H1 (cell line): Measurements from ENCODE around the gene GOLGA7B. TPM values are rescaled to one million over a fixed set of nuclear protein-coding genes. Genes with fewer than 3 reads are reported as not detected.

Experiments
- CTCF ChIA-PET: fragments of 300-600 bp; sonication (Branson Sonifier 250); formaldehyde crosslinking; loops from one replicate; lab custom pipeline; 2021; ENCODE audit not compliant: partially characterized antibody; lab: Charles Lee
- POLR2A ChIA-PET: fragments of 300-600 bp; sonication (Branson Sonifier 250); formaldehyde crosslinking; loops from one replicate; lab custom pipeline; 2021; ENCODE audit warnings: inconsistent platforms; ENCODE audit not compliant: partially characterized antibody; lab: Charles Lee
- DNase-seq, 2 experiments: peaks; one replicate each; pipeline versions ENCODE4 v3.0.0 to v3.0.0-alpha.2; 2010 to 2022; ENCODE audit warnings: low spot score in 2 of 2, low read depth in 1 of 2, mixed read lengths in 1 of 2
- FAIRE-seq: peaks from 2 replicates; lab custom pipeline; 2011; peaks lifted over from hg19 to GRCh38; lab: Jason Lieb, UNC
- H2AFZ ChIP-seq: 2 replicates; pipeline ENCODE4 v1.8.1; 2012; ENCODE audit warnings: low read length, inconsistent platforms
- H2AK5ac ChIP-seq: 2 replicates; pipeline ENCODE4 v1.6.1; 2013; ENCODE audit warnings: low read depth, low read length
- H2BK120ac ChIP-seq: replicated peaks from 2 replicates; pipeline ENCODE3; 2013; ENCODE audit warnings: low read depth, low read length, inconsistent platforms
- H2BK12ac ChIP-seq: 2 replicates; pipeline ENCODE4 v1.6.1; 2013; ENCODE audit warnings: low read depth, low read length
- H2BK15ac ChIP-seq: 2 replicates; pipeline ENCODE4 v1.6.1; 2013; ENCODE audit warnings: low read length
- H2BK20ac ChIP-seq: 2 replicates; pipeline ENCODE4 v1.6.1; 2013; ENCODE audit warnings: low read length
- H2BK5ac ChIP-seq: 2 replicates; pipeline ENCODE4 v1.6.1; 2013; ENCODE audit warnings: low read depth, low read length
- H3K14ac ChIP-seq: 2 replicates; pipeline ENCODE4 v1.6.1; 2013; ENCODE audit warnings: inconsistent platforms; ENCODE audit not compliant: insufficient read length
- H3K18ac ChIP-seq: 2 replicates; pipeline ENCODE4 v1.6.1; 2013; ENCODE audit warnings: low read length; ENCODE audit errors: extremely low read depth
- H3K23ac ChIP-seq: 2 replicates; pipeline ENCODE4 v1.6.1; 2013; ENCODE audit warnings: inconsistent platforms; ENCODE audit not compliant: insufficient read length
- H3K23me2 ChIP-seq: 2 replicates; pipeline ENCODE4 v1.6.1; 2013; ENCODE audit warnings: low read depth, low read length
- H3K27ac ChIP-seq: 2 replicates; pipeline ENCODE4 v1.6.1; 2011; ENCODE audit warnings: low read depth, low read length, inconsistent platforms
- H3K27me3 ChIP-seq, 4 experiments: replicated peaks in 1 of 4; 1 replicate in 1 of 4; 2 replicates in 3 of 4; pipeline versions ENCODE4 v1.6.1 to v1.8.1; 2011 to 2013; ENCODE audit warnings: low read length in 3 of 4, mild to moderate bottlenecking in 3 of 4, inconsistent platforms in 2 of 4, mixed read lengths in 2 of 4, moderate library complexity in 1 of 4; ENCODE audit not compliant: control insufficient read depth in 3 of 4, insufficient read depth in 3 of 4; ENCODE audit errors: extremely low read depth in 1 of 4
- H3K36me3 ChIP-seq, 4 experiments: 2 replicates each; pipeline versions ENCODE4 v1.6.1 to v1.8.1; 2011 to 2013; ENCODE audit warnings: mild to moderate bottlenecking in 4 of 4, low read length in 3 of 4, moderate library complexity in 2 of 4, control low read depth in 1 of 4, inconsistent platforms in 1 of 4; ENCODE audit not compliant: insufficient read depth in 4 of 4, control insufficient read depth in 2 of 4
- H3K4ac ChIP-seq: replicated peaks from 2 replicates; pipeline ENCODE3; 2013; ENCODE audit warnings: low read length, low read depth, mixed read lengths, inconsistent platforms; ENCODE audit not compliant: insufficient read length
- H3K4me1 ChIP-seq, 4 experiments: replicated peaks in 1 of 4; 1 replicate in 1 of 4; 2 replicates in 3 of 4; pipeline versions ENCODE4 v1.6.1 to v1.8.1; 2011 to 2013; ENCODE audit warnings: low read length in 3 of 4, inconsistent platforms in 2 of 4, mixed read lengths in 1 of 4; ENCODE audit not compliant: insufficient read depth in 4 of 4, control insufficient read depth in 3 of 4
- H3K4me2 ChIP-seq, 2 experiments: 2 replicates each; pipeline versions ENCODE4 v1.6.1 to v1.8.1; 2011 to 2013; ENCODE audit warnings: low read depth in 2 of 2, low read length in 2 of 2, control low read depth in 1 of 2, inconsistent platforms in 1 of 2, mild to moderate bottlenecking in 1 of 2; ENCODE audit not compliant: insufficient read depth in 1 of 2
- H3K4me3 ChIP-seq, 4 experiments: fragments of 200-600, 300-600 bp in 1 of 4; sonication (generic), shearing (Covaris generic), sonication (Bioruptor Twin) in 1 of 4; 2 replicates each; pipeline versions ENCODE4 v1.5.1 to v1.8.1; 2011 to 2016; ENCODE audit warnings: low read length in 4 of 4, low read depth in 3 of 4, control low read depth in 2 of 4, inconsistent platforms in 2 of 4, mild to moderate bottlenecking in 2 of 4, mixed read lengths in 1 of 4, moderate library complexity in 1 of 4; ENCODE audit not compliant: insufficient read depth in 2 of 4; ENCODE audit errors: extremely low read depth in 1 of 4
- H3K56ac ChIP-seq: replicated peaks from 2 replicates; pipeline ENCODE3; 2013; ENCODE audit warnings: low read depth, mild to moderate bottlenecking, mixed read lengths, low read length, inconsistent platforms; ENCODE audit not compliant: insufficient read length
- H3K79me1 ChIP-seq: 2 replicates; pipeline ENCODE4 v1.6.1; 2013; ENCODE audit warnings: low read depth, low read length, control low read depth
- H3K79me2 ChIP-seq, 2 experiments: 2 replicates each; pipeline versions ENCODE4 v1.6.1 to v1.8.1; 2012 to 2013; ENCODE audit warnings: low read length in 2 of 2, mild to moderate bottlenecking in 2 of 2, inconsistent platforms in 1 of 2; ENCODE audit not compliant: insufficient read depth in 2 of 2, control insufficient read depth in 1 of 2
- H3K9ac ChIP-seq, 4 experiments: replicated peaks in 1 of 4; 1 replicate in 1 of 4; 2 replicates in 3 of 4; pipeline versions ENCODE4 v1.6.1 to v1.8.1; 2011 to 2013; ENCODE audit warnings: low read depth in 3 of 4, low read length in 3 of 4, control low read depth in 2 of 4, mild to moderate bottlenecking in 2 of 4, moderate library complexity in 2 of 4, inconsistent platforms in 1 of 4; ENCODE audit errors: extremely low read depth in 1 of 4
- H3K9me3 ChIP-seq, 2 experiments: 2 replicates each; pipeline versions ENCODE4 v1.6.1 to v1.8.1; 2012 to 2013; ENCODE audit warnings: mild to moderate bottlenecking in 2 of 2, moderate library complexity in 2 of 2, control low read depth in 1 of 2, inconsistent platforms in 1 of 2, low read depth in 1 of 2, low read length in 1 of 2, mixed read lengths in 1 of 2; ENCODE audit not compliant: insufficient read depth in 2 of 2
- H4K20me1 ChIP-seq, 2 experiments: replicated peaks in 1 of 2; 2 replicates each; pipeline versions ENCODE3 to v1.8.1; 2011 to 2013; ENCODE audit warnings: inconsistent platforms in 2 of 2, low read length in 2 of 2, mild to moderate bottlenecking in 1 of 2; ENCODE audit not compliant: insufficient read depth in 2 of 2, control insufficient read depth in 1 of 2
- H4K5ac ChIP-seq: 2 replicates; pipeline ENCODE4 v1.6.1; 2013; ENCODE audit warnings: low read length, low read depth, mixed read lengths, inconsistent platforms; ENCODE audit not compliant: insufficient read length
- H4K8ac ChIP-seq: 2 replicates; pipeline ENCODE4 v1.8.0; 2013; ENCODE audit warnings: mild to moderate bottlenecking, moderate library complexity, low read length, inconsistent platforms; ENCODE audit not compliant: insufficient read depth; ENCODE audit errors: extremely low read depth
- H4K91ac ChIP-seq: replicated peaks from 2 replicates; pipeline ENCODE3; 2013; ENCODE audit warnings: low read length, mixed read lengths, inconsistent platforms; ENCODE audit not compliant: insufficient read length
- CHD2 ChIP-seq: IDR thresholded peaks from 2 replicates; pipeline ENCODE4 v1.6.1; 2012; ENCODE audit warnings: low read length, improper control_type of control experiment
- SAP30 ChIP-seq: fragments of 300-600 bp; sonication (generic); IDR thresholded peaks from 2 replicates; pipeline ENCODE4 v1.7.1; 2012; ENCODE audit warnings: low read length, moderate library complexity, mild to moderate bottlenecking, inconsistent platforms; ENCODE audit not compliant: insufficient read depth, insufficient replicate concordance
- WGBS, 2 experiments: shearing (Covaris generic) in 1 of 2; methylation state at CpG; one replicate each; pipeline versions ENCODE4 v1.1.6 to v1.1.7; 2013 to 2015; ENCODE audit warnings: low lambda C conversion rate in 2 of 2, mixed read lengths in 2 of 2, inconsistent platforms in 1 of 2, low coverage in 1 of 2, missing lambda C conversion rate in 1 of 2; ENCODE audit not compliant: insufficient replicate concordance in 2 of 2, insufficient coverage in 1 of 2, insufficient read length in 1 of 2; ENCODE audit errors: extremely low coverage in 1 of 2, missing lambda C conversion rate in 1 of 2; 5-methylcytosine and 5-hydroxymethylcytosine counted together
- polyA plus RNA-seq, 7 experiments: library from polyadenylated mRNA; depleted of rRNA in 3 of 7; stranded (reverse) in 5 of 7; unstranded in 2 of 7; fragments of >200 nt in 5 of 7; fragments of 200-250 nt in 2 of 7; gene quantifications; 1 replicate in 5 of 7; 2 replicates in 1 of 7; 4 replicates in 1 of 7; pipeline versions ENCODE4 v1.2.1 to v1.2.3, GENCODE V29; 2011 to 2013; ENCODE audit warnings: missing spikeins in 2 of 7, mixed read lengths in 2 of 7
- total RNA-seq: library from RNA; stranded (reverse); fragmentation: NEBNext Ultra II Directional; extraction: Animal tissue kit (Norgen Biotek cat#: 25700); gene quantifications from 2 replicates; pipeline ENCODE4 v1.2.1, GENCODE V29; 2021

The GOLGA7B gene
- total and polyA plus RNA-seq, 2 of the 8 experiments (the other 6 are each of a cell fraction or from before 2014, with no cell fraction given): 0.04 to 0.14 TPM

GRCh38 chr10:97914171-97914836 lies 64.7 kb downstream of the GOLGA7B start:
- no peak overlapping the region for H4K91ac ChIP-seq
- H3K79me2 ChIP-seq: no peaks in the 10 kb centered on the region
- no peaks in the 10 kb centered on the region for H3K9me3 ChIP-seq
- no peaks in the 10 kb centered on the region for H3K79me1 ChIP-seq
- H2BK15ac ChIP-seq: no peak overlapping the region
- no peak overlapping the region for H3K23ac ChIP-seq
- no peak overlapping the region for H3K4ac ChIP-seq
- FAIRE-seq (no peak), DNase-seq (no peak)
- no peak overlapping the region for H3K4me2 ChIP-seq
- peaks cover 0 to 6% (median 1%) of the 10 kb centered on the region in 4 experiments; a peak in 2 of 7 replicates for H3K4me1 ChIP-seq
- H3K36me3 ChIP-seq: no peaks in the 10 kb centered on the region
- TF ChIP-seq CHD2: no peak
- TF ChIP-seq SAP30: no peak
- no peak overlapping the region for H3K4me3 ChIP-seq
- H4K20me1 ChIP-seq: no peaks in the 10 kb centered on the region
- H2AK5ac ChIP-seq: no peak overlapping the region
- no peak overlapping the region for H4K5ac ChIP-seq
- H2BK20ac ChIP-seq: 0 out of 2 replicates have a peak overlapping the region, but pooled peaks have one; percentile 48
- no peak overlapping the region for H3K27ac ChIP-seq
- H3K18ac ChIP-seq: no peak overlapping the region
- ChIA-PET CTCF (interaction anchor here (0.6 to 10.6 kb wide), 35 partner anchors 8 to 510 kb away, joined by 3 to 246 read pairs (median 5); partner anchors contain the start of gene CRTAC1), POLR2A (no interaction called here)
- 57% methylated on average over 8 of the region's 10 CpGs; no CpG with 5 or more reads in 1 of the 2 experiments for WGBS, 2 experiments
- H2BK120ac ChIP-seq: no peak overlapping the region
- H3K9ac ChIP-seq: no peak overlapping the region
- H2BK5ac ChIP-seq: no peak overlapping the region
- H2BK12ac ChIP-seq: no peak overlapping the region
- no peak overlapping the region for H3K14ac ChIP-seq
- H4K8ac ChIP-seq: no peak overlapping the region
- no peak overlapping the region for H3K56ac ChIP-seq
- H3K23me2 ChIP-seq: no peaks in the 10 kb centered on the region
- H2AFZ ChIP-seq: no peak overlapping the region
- peaks cover 0 to 6% (median 1%) of the 10 kb centered on the region in 4 experiments; a peak in 3 of 7 replicates for H3K27me3 ChIP-seq
